Suprapubic skin (tissue), 4 donors: ENCODE measurements around the gene AWAT2.

Experiments used
- EP300 ChIP-seq: sonication (generic); formaldehyde crosslinking; IDR thresholded peaks from one replicate; pipeline ENCODE4 v1.6.1; 2017; ENCODE audit warnings: antibody characterized with exemption
- POLR2A ChIP-seq, 2 donors: fragments of 450-650 bp; IDR thresholded peaks; one replicate each; pipeline ENCODE4 v1.6.1; 2017; ENCODE audit warnings: antibody characterized with exemption in 2 of 2, mild to moderate bottlenecking in 2 of 2, moderate library complexity in 2 of 2
- POLR2AphosphoS5 ChIP-seq, 3 donors: sonication (generic); formaldehyde crosslinking; IDR thresholded peaks; one replicate each; pipeline ENCODE4 v1.6.1; 2017; ENCODE audit warnings: antibody characterized with exemption in 3 of 3
- TF ChIP-seq, protein P1 (sequence below), 2 donors: fragments of 200-600 bp in 1 of 2; fragments of 450-650 bp in 1 of 2; sonication (generic) in 1 of 2; IDR thresholded peaks; one replicate each; pipeline ENCODE4 v1.5.1; 2016 to 2019; ENCODE audit warnings: antibody characterized with exemption in 2 of 2, mild to moderate bottlenecking in 1 of 2, moderate library complexity in 1 of 2

- TF ChIP-seq, protein P1, sequence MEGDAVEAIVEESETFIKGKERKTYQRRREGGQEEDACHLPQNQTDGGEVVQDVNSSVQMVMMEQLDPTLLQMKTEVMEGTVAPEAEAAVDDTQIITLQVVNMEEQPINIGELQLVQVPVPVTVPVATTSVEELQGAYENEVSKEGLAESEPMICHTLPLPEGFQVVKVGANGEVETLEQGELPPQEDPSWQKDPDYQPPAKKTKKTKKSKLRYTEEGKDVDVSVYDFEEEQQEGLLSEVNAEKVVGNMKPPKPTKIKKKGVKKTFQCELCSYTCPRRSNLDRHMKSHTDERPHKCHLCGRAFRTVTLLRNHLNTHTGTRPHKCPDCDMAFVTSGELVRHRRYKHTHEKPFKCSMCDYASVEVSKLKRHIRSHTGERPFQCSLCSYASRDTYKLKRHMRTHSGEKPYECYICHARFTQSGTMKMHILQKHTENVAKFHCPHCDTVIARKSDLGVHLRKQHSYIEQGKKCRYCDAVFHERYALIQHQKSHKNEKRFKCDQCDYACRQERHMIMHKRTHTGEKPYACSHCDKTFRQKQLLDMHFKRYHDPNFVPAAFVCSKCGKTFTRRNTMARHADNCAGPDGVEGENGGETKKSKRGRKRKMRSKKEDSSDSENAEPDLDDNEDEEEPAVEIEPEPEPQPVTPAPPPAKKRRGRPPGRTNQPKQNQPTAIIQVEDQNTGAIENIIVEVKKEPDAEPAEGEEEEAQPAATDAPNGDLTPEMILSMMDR (IDR thresholded peaks at IDR 0.05): no peak
- TF ChIP-seq POLR2A (IDR thresholded peaks at IDR 0.05): no peak
- TF ChIP-seq POLR2AphosphoS5 (IDR thresholded peaks at IDR 0.05): no peak
- TF ChIP-seq EP300: no peak
These were observed 30.1 kb upstream of the AWAT2 start for GRCh38 chrX:70079870-70080269.
